Body of pancreas (tissue), 4 donors: ENCODE measurements around the gene TNFRSF11A. TPM values are rescaled to one million over a fixed set of nuclear protein-coding genes. Genes with fewer than 3 reads are reported as not detected.

Experiments
- ATAC-seq: fragments of 150-250 bp; one replicate; pipeline ENCODE4 v1.9.1; 2016
- DNase-seq, 4 donors: peaks; one replicate each; pipeline ENCODE4 v3.0.0-alpha.2; 2019
- H3K27ac ChIP-seq, 4 donors: fragments of 200-600 bp; sonication (generic); 1 replicate in 3 of 4; 2 replicates in 1 of 4; pipeline versions ENCODE4 v1.5.1 to v1.6.1; 2016 to 2019; ENCODE audit warnings: mild to moderate bottlenecking in 1 of 4, mixed read lengths in 1 of 4, moderate library complexity in 1 of 4
- H3K27me3 ChIP-seq, 2 donors: fragments of 200-600 bp; sonication (generic); one replicate each; pipeline ENCODE4 v1.6.0; 2016; ENCODE audit warnings: mild to moderate bottlenecking in 1 of 2
- H3K36me3 ChIP-seq, 2 donors: fragments of 200-600 bp; sonication (generic); replicated peaks in 1 of 2; 2 replicates each; pipeline ENCODE4 v1.5.1; 2016; ENCODE audit warnings: low read depth in 2 of 2; ENCODE audit not compliant: insufficient read depth in 1 of 2
- H3K4me1 ChIP-seq: fragments of 200-600 bp; sonication (generic); one replicate; pipeline ENCODE4 v1.6.0; 2016
- H3K4me3 ChIP-seq, 2 donors: fragments of 200-600 bp; sonication (generic); 1 replicate in 1 of 2; 2 replicates in 1 of 2; pipeline ENCODE4 v1.5.1; 2016 to 2019
- H3K9me3 ChIP-seq, 3 donors: fragments of 200-600 bp; sonication (generic); 1 replicate in 2 of 3; 2 replicates in 1 of 3; pipeline ENCODE4 v1.5.1; 2016
- POLR2A ChIP-seq, 3 donors: fragments of 450-650 bp; IDR thresholded peaks; one replicate each; pipeline ENCODE4 v1.6.1; 2016; ENCODE audit warnings: antibody characterized with exemption in 3 of 3, mild to moderate bottlenecking in 2 of 3
- WGBS, 2 donors: methylation state at CpG; one replicate each; pipeline ENCODE4 v1.1.5; 2017; 5-methylcytosine and 5-hydroxymethylcytosine counted together
- intact Hi-C: fragments of 100-400 bp; cut with DNase I; formaldehyde crosslinking; loops from one replicate; pipeline ENCODE4 v1.15.1; 2023
- total RNA-seq, 2 donors: library from RNA; depleted of rRNA; stranded (reverse); fragments of >200 nt; gene quantifications; one replicate each; pipeline ENCODE4 v1.1.0, GENCODE V29; 2016
- TF ChIP-seq, protein P1 (sequence below), 7 experiments: fragments of 450-650 bp in 4 of 7; fragments of 200-600 bp in 3 of 7; sonication (generic) in 3 of 7; IDR thresholded peaks; one replicate each; pipeline ENCODE4 v1.5.1; 2016 to 2019; ENCODE audit warnings: antibody characterized with exemption in 7 of 7

TNFRSF11A gene
- total RNA-seq, 2 donors from 2014 or later = 3.3 to 3.4 TPM

DNA sequence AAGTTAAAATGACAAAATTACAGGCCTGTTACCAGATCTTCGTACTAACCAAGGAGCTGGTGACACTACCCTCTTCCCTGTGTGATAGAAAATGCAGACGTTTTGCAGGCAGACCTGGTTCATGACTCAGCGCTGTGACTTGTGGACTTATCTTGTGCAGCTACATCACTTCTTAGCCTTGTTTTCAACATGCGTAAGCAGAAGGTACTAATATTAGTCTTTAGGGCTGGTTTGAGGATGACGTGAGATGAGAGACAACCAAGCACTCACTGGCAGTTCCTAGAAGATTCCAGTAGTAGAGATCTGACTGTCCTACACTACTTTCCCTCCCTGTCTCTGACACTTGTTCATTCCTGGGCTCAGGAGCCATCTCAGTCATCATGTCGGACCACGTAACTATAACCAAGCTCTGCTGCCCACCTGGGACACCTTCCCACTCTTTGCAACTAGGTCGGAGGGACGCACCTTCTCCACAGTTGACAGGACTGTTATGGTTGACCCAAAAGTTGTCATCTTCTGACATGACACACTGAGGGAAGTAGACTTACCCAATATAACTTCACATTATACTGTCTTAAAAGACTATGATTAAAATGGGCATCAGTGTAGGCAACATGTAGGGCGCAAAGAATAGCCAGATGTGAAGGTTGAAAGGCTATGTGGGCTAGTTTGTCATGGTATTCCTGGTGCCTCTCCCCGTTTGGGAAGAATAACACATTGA is 64.8 kb downstream of the TNFRSF11A start:
- 75 to 81% methylated on average over 11 of the region's 11 CpGs for WGBS, 2 donors
- Histone ChIP-seq H3K36me3 (no peaks in the 10 kb centered on the region), H3K4me1 (peaks cover 3% of the 10 kb centered on the region), H3K27ac (no peak overlapping the region), H3K27me3 (peaks cover 0 to 2% of the 10 kb centered on the region in 2 donors), H3K4me3 (no peak overlapping the region), H3K9me3 (no peaks in the 10 kb centered on the region)
- TF ChIP-seq, protein P1, sequence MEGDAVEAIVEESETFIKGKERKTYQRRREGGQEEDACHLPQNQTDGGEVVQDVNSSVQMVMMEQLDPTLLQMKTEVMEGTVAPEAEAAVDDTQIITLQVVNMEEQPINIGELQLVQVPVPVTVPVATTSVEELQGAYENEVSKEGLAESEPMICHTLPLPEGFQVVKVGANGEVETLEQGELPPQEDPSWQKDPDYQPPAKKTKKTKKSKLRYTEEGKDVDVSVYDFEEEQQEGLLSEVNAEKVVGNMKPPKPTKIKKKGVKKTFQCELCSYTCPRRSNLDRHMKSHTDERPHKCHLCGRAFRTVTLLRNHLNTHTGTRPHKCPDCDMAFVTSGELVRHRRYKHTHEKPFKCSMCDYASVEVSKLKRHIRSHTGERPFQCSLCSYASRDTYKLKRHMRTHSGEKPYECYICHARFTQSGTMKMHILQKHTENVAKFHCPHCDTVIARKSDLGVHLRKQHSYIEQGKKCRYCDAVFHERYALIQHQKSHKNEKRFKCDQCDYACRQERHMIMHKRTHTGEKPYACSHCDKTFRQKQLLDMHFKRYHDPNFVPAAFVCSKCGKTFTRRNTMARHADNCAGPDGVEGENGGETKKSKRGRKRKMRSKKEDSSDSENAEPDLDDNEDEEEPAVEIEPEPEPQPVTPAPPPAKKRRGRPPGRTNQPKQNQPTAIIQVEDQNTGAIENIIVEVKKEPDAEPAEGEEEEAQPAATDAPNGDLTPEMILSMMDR (IDR thresholded peaks at IDR 0.05) = no peak
- no peak for TF ChIP-seq POLR2A (IDR thresholded peaks at IDR 0.05)
- no peak for ATAC-seq
- DNase-seq = no peak
- intact Hi-C loops = no loop called here

DNA sequence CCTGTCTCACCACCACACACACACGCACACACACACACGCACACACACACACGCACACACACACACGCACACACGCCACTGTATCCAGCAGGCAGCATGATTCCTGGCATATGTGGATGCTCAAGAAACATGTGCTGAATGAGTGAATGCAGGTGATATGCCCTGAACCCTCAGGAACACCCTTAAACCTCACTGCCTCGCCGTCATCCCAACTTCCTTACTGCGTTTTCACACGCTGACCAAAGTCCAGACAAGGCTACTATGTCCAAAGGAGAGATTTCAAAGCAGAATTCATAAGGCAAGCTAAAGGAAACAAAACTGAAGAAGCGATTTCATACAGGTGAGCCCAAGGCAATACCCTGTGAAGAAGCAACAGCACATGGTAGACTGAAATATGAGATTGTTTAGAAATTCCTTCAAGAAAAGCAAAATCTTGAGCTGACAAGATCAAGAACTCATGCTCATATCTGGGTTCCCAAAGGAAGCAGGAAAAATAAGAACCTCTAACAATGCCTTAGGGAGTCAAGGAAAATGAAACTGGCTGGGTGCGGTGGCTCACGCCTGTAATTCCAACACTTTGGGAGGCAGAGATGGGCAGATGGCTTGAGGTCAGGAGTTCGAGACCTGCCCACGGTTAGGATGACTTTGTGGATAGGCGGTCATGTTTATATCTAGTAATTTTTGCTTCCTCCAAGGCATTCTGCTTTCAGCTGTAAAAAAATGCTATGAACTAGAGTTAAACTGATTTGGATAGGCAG is 69.1 kb downstream of the TNFRSF11A start:
- Histone ChIP-seq H3K4me1 (no peaks in the 10 kb centered on the region), H3K9me3 (no peaks in the 10 kb centered on the region), H3K27me3 (no peaks in the 10 kb centered on the region), H3K36me3 (no peaks in the 10 kb centered on the region), H3K4me3 (no peak overlapping the region), H3K27ac (no peak overlapping the region)
- intact Hi-C loops = no loop called here
- DNase-seq (no peak), ATAC-seq (no peak)
- TF ChIP-seq POLR2A (IDR thresholded peaks at IDR 0.05) = no peak
- TF ChIP-seq, protein P1 (IDR thresholded peaks at IDR 0.05) = no peak
- 80 to 87% methylated on average over 15 of the region's 15 CpGs for WGBS, 2 donors

DNA sequence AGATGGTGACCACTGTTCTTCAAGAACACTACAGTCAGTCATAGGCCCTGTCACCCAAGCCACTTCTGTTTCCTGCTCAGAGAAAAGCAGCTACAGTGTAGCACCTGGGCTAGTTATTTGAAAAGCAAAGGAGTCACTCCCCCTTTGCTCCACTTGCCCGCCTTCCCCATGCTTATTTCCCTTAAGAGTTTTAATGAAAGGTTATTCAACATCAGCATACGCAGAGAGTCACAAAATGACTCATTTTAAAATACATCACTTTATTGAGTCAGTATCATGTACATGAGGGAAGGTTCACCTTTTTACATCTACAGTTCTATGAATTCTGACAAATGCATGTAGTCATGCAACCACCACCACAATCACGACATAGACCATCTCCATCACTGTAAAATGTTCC is 71.3 kb downstream of the TNFRSF11A start:
- Histone ChIP-seq H3K27me3 (no peaks in the 10 kb centered on the region), H3K4me1 (no peaks in the 10 kb centered on the region), H3K27ac (no peak overlapping the region), H3K36me3 (no peaks in the 10 kb centered on the region), H3K9me3 (no peaks in the 10 kb centered on the region), H3K4me3 (no peak overlapping the region)
- intact Hi-C loops = no loop called here
- no peak for DNase-seq
- WGBS, 2 donors = 83 to 84% methylated on average over 3 of the region's 3 CpGs
- TF ChIP-seq POLR2A (IDR thresholded peaks at IDR 0.05) = no peak
- TF ChIP-seq, protein P1 (IDR thresholded peaks at IDR 0.05) = no peak
- no peak for ATAC-seq

DNA sequence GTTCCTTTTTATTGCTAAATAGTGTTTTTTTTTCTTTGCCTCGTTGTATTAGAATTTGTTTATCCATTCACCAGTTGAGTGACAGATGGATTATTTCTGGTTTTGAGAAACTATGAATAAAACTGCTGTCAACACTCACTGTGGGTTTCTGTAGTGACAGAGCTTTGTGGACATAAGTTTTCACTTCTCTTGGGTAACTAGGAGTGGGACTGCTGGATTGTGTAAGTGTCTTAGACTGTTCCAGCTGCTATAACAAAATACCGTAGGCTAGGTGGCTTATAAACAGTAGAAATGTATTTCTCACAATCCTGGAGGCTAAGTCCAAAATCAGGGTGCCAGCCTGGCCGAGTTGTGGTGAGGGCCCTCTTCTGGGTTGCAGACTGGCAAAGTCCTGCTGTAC is 71.9 kb downstream of the TNFRSF11A start:
- Histone ChIP-seq H3K4me3 (no peak overlapping the region), H3K27ac (no peak overlapping the region), H3K9me3 (no peaks in the 10 kb centered on the region), H3K4me1 (no peaks in the 10 kb centered on the region), H3K36me3 (no peaks in the 10 kb centered on the region), H3K27me3 (no peaks in the 10 kb centered on the region)
- intact Hi-C loops = no loop called here
- no peak for TF ChIP-seq POLR2A (IDR thresholded peaks at IDR 0.05)
- TF ChIP-seq, protein P1 (IDR thresholded peaks at IDR 0.05) = no peak
- no peak for DNase-seq
- WGBS, 2 donors = 42 to 45% methylated on average over 3 of the region's 3 CpGs
- ATAC-seq = no peak
